Mesendoderm (in vitro differentiated cells): ENCODE measurements around the gene CYP46A1.

Source experiments
- DNase-seq: peaks from one replicate; pipeline ENCODE4 v3.0.0; 2013
- H2AK5ac ChIP-seq: 2 replicates; pipeline ENCODE4 v1.6.1; 2013; ENCODE audit warnings: low read length, inconsistent platforms
- H2BK120ac ChIP-seq: 2 replicates; pipeline ENCODE4 v1.6.1; 2013; ENCODE audit warnings: low read depth, mild to moderate bottlenecking, low read length, moderate library complexity, mixed read lengths
- H2BK15ac ChIP-seq: replicated peaks from 2 replicates; pipeline ENCODE4 v1.6.1; 2013; ENCODE audit warnings: low read depth, mild to moderate bottlenecking, moderate library complexity
- H2BK5ac ChIP-seq: 2 replicates; pipeline ENCODE4 v1.6.1; 2013; ENCODE audit warnings: low read length, inconsistent platforms
- H3K18ac ChIP-seq: 2 replicates; pipeline ENCODE4 v1.6.1; 2013; ENCODE audit warnings: mild to moderate bottlenecking, low read length, mixed read lengths
- H3K23ac ChIP-seq: one replicate; pipeline ENCODE4 v1.6.1; 2013; ENCODE audit warnings: low read length
- H3K27ac ChIP-seq: 2 replicates; pipeline ENCODE4 v1.5.1; 2013; ENCODE audit warnings: low read depth, mild to moderate bottlenecking, inconsistent platforms, low read length, moderate library complexity
- H3K27me3 ChIP-seq: 2 replicates; pipeline ENCODE4 v1.6.1; 2013; ENCODE audit warnings: low read length, control low read depth, mild to moderate bottlenecking, inconsistent platforms; ENCODE audit not compliant: insufficient read depth, poor library complexity
- H3K36me3 ChIP-seq: 2 replicates; pipeline ENCODE4 v1.6.1; 2013; ENCODE audit warnings: low read length, inconsistent platforms; ENCODE audit not compliant: control insufficient read depth, insufficient read depth
- H3K4ac ChIP-seq: one replicate; pipeline ENCODE4 v1.6.1; 2013; ENCODE audit warnings: low read depth, mild to moderate bottlenecking, low read length, moderate library complexity
- H3K4me1 ChIP-seq: 2 replicates; pipeline ENCODE4 v1.6.1; 2013; ENCODE audit warnings: low read depth, low read length, inconsistent platforms; ENCODE audit not compliant: control insufficient read depth
- H3K4me2 ChIP-seq: 2 replicates; pipeline ENCODE4 v1.6.1; 2013; ENCODE audit warnings: low read length
- H3K4me3 ChIP-seq: 2 replicates; pipeline ENCODE4 v1.5.1; 2013; ENCODE audit warnings: mild to moderate bottlenecking, low read length
- H3K56ac ChIP-seq: one replicate; pipeline ENCODE4 v1.6.1; 2013; ENCODE audit warnings: low read length
- H3K79me1 ChIP-seq: 2 replicates; pipeline ENCODE4 v1.6.1; 2013; ENCODE audit warnings: low read length, inconsistent platforms
- H3K79me2 ChIP-seq: 2 replicates; pipeline ENCODE4 v1.6.1; 2013; ENCODE audit warnings: mild to moderate bottlenecking, low read length; ENCODE audit not compliant: control insufficient read depth, insufficient read depth
- H3K9ac ChIP-seq: 2 replicates; pipeline ENCODE4 v1.6.1; 2013; ENCODE audit warnings: low read length, inconsistent platforms
- H4K5ac ChIP-seq: one replicate; pipeline ENCODE4 v1.6.1; 2013; ENCODE audit warnings: low read length
- H4K8ac ChIP-seq: one replicate; pipeline ENCODE4 v1.6.1; 2013; ENCODE audit warnings: low read depth, mild to moderate bottlenecking, control low read depth, low read length, moderate library complexity
- WGBS: extraction: QIAGEN DNeasy Blood & Tissue Kit; methylation state at CpG from one replicate; pipeline ENCODE4 v1.1.7; 2013; ENCODE audit warnings: low lambda C conversion rate, missing lambda C conversion rate; ENCODE audit not compliant: insufficient coverage; ENCODE audit errors: extremely low coverage; 5-methylcytosine and 5-hydroxymethylcytosine counted together

The CYP46A1 gene

GRCh38 chr14:99731547-99732435 is 47.7 kb downstream of the CYP46A1 start:
- Histone ChIP-seq H2BK15ac (no peak overlapping the region), H3K56ac (no peak overlapping the region), H3K9ac (no peak overlapping the region), H3K4me3 (no peak overlapping the region), H3K79me1 (no peaks in the 10 kb centered on the region), H2BK5ac (no peak overlapping the region), H4K5ac (no peak overlapping the region), H3K27ac (no peak overlapping the region), H3K4me1 (peaks cover 2% of the 10 kb centered on the region), H3K79me2 (no peaks in the 10 kb centered on the region), H3K4ac (no peak overlapping the region), H3K23ac (no peak overlapping the region), H3K27me3 (no peaks in the 10 kb centered on the region), H3K36me3 (no peaks in the 10 kb centered on the region), H2AK5ac (no peak overlapping the region), H3K18ac (no peak overlapping the region), H3K4me2 (no peak overlapping the region), H2BK120ac (no peak overlapping the region), H4K8ac (no peak overlapping the region)
- no CpG with 5 or more reads among the region's 32 CpGs for WGBS
- DNase-seq: no peak

- H2BK120ac ChIP-seq: no peak overlapping the region
- no peak overlapping the region for H3K4me3 ChIP-seq
- no peak overlapping the region for H2BK15ac ChIP-seq
- DNase-seq: no peak
- no peak overlapping the region for H3K23ac ChIP-seq
- H3K4me1 ChIP-seq: peaks cover 2% of the 10 kb centered on the region
- H3K4me2 ChIP-seq: no peak overlapping the region
- no CpG with 5 or more reads among the region's 23 CpGs for WGBS
- no peaks in the 10 kb centered on the region for H3K36me3 ChIP-seq
- no peak overlapping the region for H4K5ac ChIP-seq
- H3K9ac ChIP-seq: no peak overlapping the region
- no peak overlapping the region for H3K56ac ChIP-seq
- H4K8ac ChIP-seq: no peak overlapping the region
- no peak overlapping the region for H3K18ac ChIP-seq
- no peak overlapping the region for H2BK5ac ChIP-seq
- H2AK5ac ChIP-seq: no peak overlapping the region
- no peak overlapping the region for H3K4ac ChIP-seq
- H3K27ac ChIP-seq: no peak overlapping the region
- H3K79me2 ChIP-seq: no peaks in the 10 kb centered on the region
- H3K79me1 ChIP-seq: no peaks in the 10 kb centered on the region
- H3K27me3 ChIP-seq: no peaks in the 10 kb centered on the region
Observed at GRCh38 chr14:99732436-99733210, 48.5 kb downstream of the CYP46A1 start.

- Histone ChIP-seq H3K79me2 (no peaks in the 10 kb centered on the region), H3K36me3 (no peaks in the 10 kb centered on the region), H3K23ac (no peak overlapping the region), H4K8ac (no peak overlapping the region), H3K27me3 (no peaks in the 10 kb centered on the region), H3K56ac (no peak overlapping the region), H3K27ac (no peak overlapping the region), H2BK15ac (no peak overlapping the region), H3K18ac (no peak overlapping the region), H2AK5ac (no peak overlapping the region), H3K4ac (no peak overlapping the region), H3K9ac (no peak overlapping the region), H4K5ac (no peak overlapping the region), H3K4me2 (no peak overlapping the region), H3K4me3 (no peak overlapping the region), H2BK5ac (no peak overlapping the region), H3K79me1 (no peaks in the 10 kb centered on the region), H3K4me1 (peaks cover 2% of the 10 kb centered on the region), H2BK120ac (no peak overlapping the region)
- WGBS: no CpG with 5 or more reads among the region's 6 CpGs
- DNase-seq: no peak
Observed at GRCh38 chr14:99733211-99733539, 49.1 kb downstream of the CYP46A1 start.

GRCh38 chr14:99733540-99734405 is 49.7 kb downstream of the CYP46A1 start:
- Histone ChIP-seq H3K56ac (no peak overlapping the region), H3K9ac (no peak overlapping the region), H3K23ac (no peak overlapping the region), H2BK15ac (no peak overlapping the region), H3K4me2 (no peak overlapping the region), H3K36me3 (no peaks in the 10 kb centered on the region), H4K8ac (no peak overlapping the region), H3K79me1 (no peaks in the 10 kb centered on the region), H3K79me2 (no peaks in the 10 kb centered on the region), H2BK5ac (no peak overlapping the region), H3K4ac (no peak overlapping the region), H4K5ac (no peak overlapping the region), H3K4me1 (peaks cover 2% of the 10 kb centered on the region), H3K27ac (no peak overlapping the region), H3K18ac (no peak overlapping the region), H2BK120ac (no peak overlapping the region), H3K4me3 (no peak overlapping the region), H2AK5ac (no peak overlapping the region), H3K27me3 (no peaks in the 10 kb centered on the region)
- no peak for DNase-seq
- WGBS: no CpG with 5 or more reads among the region's 26 CpGs

GRCh38 chr14:99734406-99735051 is 50.4 kb downstream of the CYP46A1 start:
- no peak overlapping the region for H3K9ac ChIP-seq
- no peak overlapping the region for H3K23ac ChIP-seq
- H3K4me3 ChIP-seq: no peak overlapping the region
- no peak overlapping the region for H2BK120ac ChIP-seq
- no CpG with 5 or more reads among the region's 18 CpGs for WGBS
- DNase-seq: no peak
- no peaks in the 10 kb centered on the region for H3K79me2 ChIP-seq
- H3K27ac ChIP-seq: no peak overlapping the region
- H2BK5ac ChIP-seq: no peak overlapping the region
- no peaks in the 10 kb centered on the region for H3K36me3 ChIP-seq
- no peak overlapping the region for H4K8ac ChIP-seq
- no peaks in the 10 kb centered on the region for H3K79me1 ChIP-seq
- no peak overlapping the region for H3K18ac ChIP-seq
- no peak overlapping the region for H3K56ac ChIP-seq
- no peak overlapping the region for H2BK15ac ChIP-seq
- H3K4me1 ChIP-seq: peaks cover 2% of the 10 kb centered on the region
- H3K4me2 ChIP-seq: no peak overlapping the region
- H4K5ac ChIP-seq: no peak overlapping the region
- H3K4ac ChIP-seq: no peak overlapping the region
- H2AK5ac ChIP-seq: no peak overlapping the region
- no peaks in the 10 kb centered on the region for H3K27me3 ChIP-seq
